Testis (tissue), 3 donors: Measurements from ENCODE around the gene WFIKKN2. TPM values are rescaled to one million over a fixed set of nuclear protein-coding genes. Genes with fewer than 3 reads are reported as not detected.

ENCODE experiments used
- DNase-seq: peaks from one replicate; pipeline ENCODE4 v3.0.0-alpha.2; 2019
- H3K27ac ChIP-seq, 2 donors: fragments of 200-600 bp; sonication (generic); one replicate each; pipeline ENCODE4 v1.5.1; 2019
- H3K27me3 ChIP-seq: fragments of 200-600 bp; sonication (generic); one replicate; pipeline ENCODE4 v1.5.1; 2019
- H3K36me3 ChIP-seq: fragments of 200-600 bp; sonication (generic); one replicate; pipeline ENCODE4 v1.5.1; 2017; ENCODE audit warnings: low read depth; ENCODE audit errors: missing control alignments
- H3K4me1 ChIP-seq: fragments of 200-600 bp; sonication (generic); one replicate; pipeline ENCODE4 v1.5.1; 2019
- H3K4me3 ChIP-seq, 2 donors: fragments of 200-600 bp; sonication (generic); one replicate each; pipeline ENCODE4 v1.5.1; 2017 to 2019
- H3K9me3 ChIP-seq: fragments of 200-600 bp; sonication (generic); one replicate; pipeline ENCODE4 v1.5.1; 2017
- CTCF ChIP-seq, 3 experiments: fragments of 450-650 bp in 2 of 3; fragments of 200-600 bp in 1 of 3; sonication (generic) in 1 of 3; IDR thresholded peaks; one replicate each; pipeline ENCODE4 v1.5.1; 2016 to 2019; ENCODE audit warnings: antibody characterized with exemption in 3 of 3, mild to moderate bottlenecking in 2 of 3, moderate library complexity in 1 of 3
- POLR2A ChIP-seq: fragments of 450-650 bp; IDR thresholded peaks from one replicate; pipeline ENCODE4 v1.6.1; 2017; ENCODE audit warnings: antibody characterized with exemption, mild to moderate bottlenecking, moderate library complexity
- WGBS, 2 donors: methylation state at CpG; one replicate each; pipeline ENCODE4 v1.1.5; 2018; 5-methylcytosine and 5-hydroxymethylcytosine counted together
- intact Hi-C: fragments of 100-400 bp; cut with DNase I; formaldehyde crosslinking; loops from one replicate; pipeline ENCODE4 v1.15.1; 2023; ENCODE audit warnings: low total_unique reads
- polyA plus RNA-seq: library from polyadenylated mRNA; stranded (reverse); fragments of 350-450 nt; fragmentation: Illumina TruSeq; extraction: RNeasy Lipid Tissue Mini Kit (QIAGEN cat#74804); gene quantifications from one replicate; pipeline ENCODE4 v1.2.3, GENCODE V29; 2014; ENCODE audit warnings: low read depth, low replicate concordance; ENCODE audit not compliant: insufficient read depth
- total RNA-seq, 2 donors: library from RNA; depleted of rRNA; stranded (reverse); fragments of >200 nt; gene quantifications; one replicate each; pipeline ENCODE4 v1.2.3, GENCODE V29; 2016

The WFIKKN2 gene
- total and polyA plus RNA-seq, 3 donors from 2014 or later, result 3.7 to 7.3 (median 6.8) TPM

GRCh38 chr17:50807675-50808074, 27.7 kb upstream of the WFIKKN2 start:
- Histone ChIP-seq H3K4me3 (no peak overlapping the region), H3K27me3 (no peaks in the 10 kb centered on the region), H3K27ac (no peak overlapping the region), H3K4me1 (peaks cover 3% of the 10 kb centered on the region), H3K36me3 (no peaks in the 10 kb centered on the region), H3K9me3 (no peaks in the 10 kb centered on the region)
- no peak for TF ChIP-seq POLR2A
- TF ChIP-seq CTCF (IDR thresholded peaks at IDR 0.05), result no peak
- DNase-seq, result no peak
- WGBS, 2 donors, result 86 to 91% methylated on average over 5 of the region's 5 CpGs
- intact Hi-C loops, result no loop called here

GRCh38 chr17:50808413-50808812, 27.0 kb upstream of the WFIKKN2 start:
- TF ChIP-seq POLR2A, result no peak
- no peak for TF ChIP-seq CTCF (IDR thresholded peaks at IDR 0.05)

GRCh38 chr17:50808888-50809287, 26.5 kb upstream of the WFIKKN2 start:
- no peaks in the 10 kb centered on the region for H3K27me3 ChIP-seq
- no peak overlapping the region for H3K4me3 ChIP-seq
- no peaks in the 10 kb centered on the region for H3K36me3 ChIP-seq
- TF ChIP-seq CTCF (IDR thresholded peaks at IDR 0.05) (no peak), POLR2A (no peak)
- no peak for DNase-seq
- intact Hi-C loops, result no loop called here
- 63 to 64% methylated on average over 3 of the region's 3 CpGs for WGBS, 2 donors
- H3K9me3 ChIP-seq, result no peaks in the 10 kb centered on the region
- H3K4me1 ChIP-seq, result peaks cover 3% of the 10 kb centered on the region
- H3K27ac ChIP-seq, result no peak overlapping the region

More at GRCh38 chr17:50808413-50808812, 27.0 kb upstream of the WFIKKN2 start:
- Histone ChIP-seq H3K27ac (no peak overlapping the region), H3K4me3 (no peak overlapping the region), H3K27me3 (no peaks in the 10 kb centered on the region), H3K4me1 (peaks cover 3% of the 10 kb centered on the region), H3K9me3 (no peaks in the 10 kb centered on the region), H3K36me3 (no peaks in the 10 kb centered on the region)
- DNase-seq, result no peak
- intact Hi-C loops, result no loop called here
- WGBS, 2 donors, result 94 to 99% methylated on average over 7 of the region's 7 CpGs

GRCh38 chr17:50813583-50813982, 21.8 kb upstream of the WFIKKN2 start:
- intact Hi-C loops, result no loop called here
- DNase-seq, result no peak
- no peak for TF ChIP-seq POLR2A
- TF ChIP-seq CTCF (IDR thresholded peaks at IDR 0.05), result no peak
- Histone ChIP-seq H3K27ac (no peak overlapping the region), H3K9me3 (no peaks in the 10 kb centered on the region), H3K4me3 (no peak overlapping the region), H3K36me3 (no peaks in the 10 kb centered on the region), H3K27me3 (no peaks in the 10 kb centered on the region), H3K4me1 (peaks cover 3% of the 10 kb centered on the region)

- no peak overlapping the region for H3K27ac ChIP-seq
- no peaks in the 10 kb centered on the region for H3K36me3 ChIP-seq
- TF ChIP-seq CTCF (IDR thresholded peaks at IDR 0.05) (no peak), POLR2A (no peak)
- intact Hi-C loops, result no loop called here
- 57 to 82% methylated on average over 3 of the region's 3 CpGs for WGBS, 2 donors
- H3K4me3 ChIP-seq, result no peak overlapping the region
- H3K27me3 ChIP-seq, result no peaks in the 10 kb centered on the region
- no peaks in the 10 kb centered on the region for H3K9me3 ChIP-seq
- DNase-seq, result no peak
- no peaks in the 10 kb centered on the region for H3K4me1 ChIP-seq
These were observed 20.0 kb upstream of the WFIKKN2 start for GRCh38 chr17:50815400-50815799.
